ENCODE data around the gene COBL. TPM values are rescaled to one million over a fixed set of nuclear protein-coding genes. Genes with fewer than 3 reads are reported as not detected.

COBL gene
- total RNA-seq, 1 donor from 2014 or later: 25.7 TPM

DNA sequence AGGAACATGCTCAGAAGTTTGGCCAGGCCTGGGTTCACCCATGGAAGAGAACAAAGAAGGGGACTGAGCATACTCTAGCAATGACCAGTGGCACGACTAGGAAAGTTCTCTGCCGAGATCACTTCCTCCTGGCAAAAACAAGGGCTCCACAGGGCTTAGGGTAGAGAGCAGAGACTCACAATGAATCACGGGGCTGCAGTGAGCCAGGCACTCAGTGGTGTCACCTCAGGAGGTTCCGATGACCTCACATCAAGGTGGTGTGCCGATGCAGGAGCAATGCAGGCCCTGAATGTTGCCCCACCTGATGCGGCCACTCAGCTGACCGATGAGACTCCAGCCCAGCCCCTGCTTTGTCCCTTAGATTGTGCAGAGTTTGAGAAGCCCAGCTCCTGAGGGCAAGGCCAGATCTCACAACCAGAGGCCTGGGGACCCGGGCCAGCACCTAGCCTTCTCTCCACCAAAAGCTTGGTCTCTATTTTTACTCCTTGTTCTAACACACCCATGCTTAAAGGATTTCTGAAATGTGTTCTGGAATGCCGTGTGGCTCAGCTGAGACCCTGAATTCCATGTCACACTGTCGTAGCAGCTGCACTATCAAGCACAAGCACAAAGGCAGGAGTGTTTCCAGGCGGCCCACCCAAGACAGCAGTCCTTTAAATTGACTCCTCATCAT is 60.9 kb downstream of the COBL start:
- no peak overlapping the region for H3K27ac Mint-ChIP-seq
- no peaks in the 10 kb centered on the region for H3K27me3 Mint-ChIP-seq
- H3K9me3 Mint-ChIP-seq: no peaks in the 10 kb centered on the region
- H3K4me1 Mint-ChIP-seq (ENCODE audit: unreplicated experiment): peaks cover 9% of the 10 kb centered on the region
- no peak overlapping the region for H3K4me3 Mint-ChIP-seq
- TF ChIP-seq, protein P1, sequence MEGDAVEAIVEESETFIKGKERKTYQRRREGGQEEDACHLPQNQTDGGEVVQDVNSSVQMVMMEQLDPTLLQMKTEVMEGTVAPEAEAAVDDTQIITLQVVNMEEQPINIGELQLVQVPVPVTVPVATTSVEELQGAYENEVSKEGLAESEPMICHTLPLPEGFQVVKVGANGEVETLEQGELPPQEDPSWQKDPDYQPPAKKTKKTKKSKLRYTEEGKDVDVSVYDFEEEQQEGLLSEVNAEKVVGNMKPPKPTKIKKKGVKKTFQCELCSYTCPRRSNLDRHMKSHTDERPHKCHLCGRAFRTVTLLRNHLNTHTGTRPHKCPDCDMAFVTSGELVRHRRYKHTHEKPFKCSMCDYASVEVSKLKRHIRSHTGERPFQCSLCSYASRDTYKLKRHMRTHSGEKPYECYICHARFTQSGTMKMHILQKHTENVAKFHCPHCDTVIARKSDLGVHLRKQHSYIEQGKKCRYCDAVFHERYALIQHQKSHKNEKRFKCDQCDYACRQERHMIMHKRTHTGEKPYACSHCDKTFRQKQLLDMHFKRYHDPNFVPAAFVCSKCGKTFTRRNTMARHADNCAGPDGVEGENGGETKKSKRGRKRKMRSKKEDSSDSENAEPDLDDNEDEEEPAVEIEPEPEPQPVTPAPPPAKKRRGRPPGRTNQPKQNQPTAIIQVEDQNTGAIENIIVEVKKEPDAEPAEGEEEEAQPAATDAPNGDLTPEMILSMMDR (conservative IDR thresholded peaks at IDR 0.05): no peak
- no peak for DNase-seq (ENCODE audit: extremely low spot score, unreplicated experiment)
- H3K36me3 Mint-ChIP-seq: no peaks in the 10 kb centered on the region

DNA sequence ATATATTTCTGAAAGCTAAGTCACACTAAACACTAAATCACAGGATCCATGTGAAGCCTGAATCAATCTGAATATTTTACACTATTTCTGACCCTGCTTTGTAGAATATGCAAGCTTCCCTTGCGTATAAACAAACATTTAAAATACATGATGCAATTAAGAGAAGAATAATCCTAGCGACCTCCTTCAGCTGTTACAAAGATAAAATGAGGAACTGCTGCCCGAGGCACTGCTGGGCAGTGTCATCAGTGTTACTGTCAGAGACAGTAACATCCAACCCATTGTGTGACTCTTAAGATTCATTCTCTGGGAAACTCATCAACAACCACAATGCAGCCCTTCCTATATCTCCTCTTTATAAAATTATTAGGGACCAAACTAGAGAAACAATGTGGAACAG is 61.6 kb downstream of the COBL start:
- TF ChIP-seq, protein P1 (conservative IDR thresholded peaks at IDR 0.05): no peak
- H3K27ac Mint-ChIP-seq: no peak overlapping the region
- peaks cover 9% of the 10 kb centered on the region for H3K4me1 Mint-ChIP-seq (ENCODE audit: unreplicated experiment)
- no peak for DNase-seq (ENCODE audit: extremely low spot score, unreplicated experiment)
- H3K4me3 Mint-ChIP-seq: no peak overlapping the region
- no peaks in the 10 kb centered on the region for H3K36me3 Mint-ChIP-seq
- no peaks in the 10 kb centered on the region for H3K27me3 Mint-ChIP-seq
- no peaks in the 10 kb centered on the region for H3K9me3 Mint-ChIP-seq

DNA sequence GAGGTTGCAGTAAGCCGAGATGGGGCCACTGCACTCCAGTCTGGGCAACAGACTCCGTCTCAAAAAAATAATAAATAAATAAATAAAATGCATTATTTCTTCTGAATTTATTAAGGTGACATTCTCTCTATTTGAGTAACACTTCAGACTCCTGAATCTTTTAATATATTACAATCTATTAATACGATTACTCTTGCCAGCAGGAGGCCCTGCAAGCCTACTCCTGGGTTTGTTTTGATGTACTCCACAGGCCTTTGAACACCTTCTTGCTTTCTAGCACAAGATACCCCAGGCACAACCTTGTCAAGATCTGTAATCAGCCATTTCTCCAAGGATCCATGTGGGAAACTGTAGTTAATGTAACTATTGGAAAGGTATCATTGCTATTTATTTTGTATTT is 63.5 kb downstream of the COBL start:
- no peak for DNase-seq (ENCODE audit: extremely low spot score, unreplicated experiment)
- H3K4me1 Mint-ChIP-seq (ENCODE audit: unreplicated experiment): peaks cover 9% of the 10 kb centered on the region
- H3K4me3 Mint-ChIP-seq: no peak overlapping the region
- no peaks in the 10 kb centered on the region for H3K36me3 Mint-ChIP-seq
- TF ChIP-seq, protein P1 (conservative IDR thresholded peaks at IDR 0.05): no peak
- no peaks in the 10 kb centered on the region for H3K27me3 Mint-ChIP-seq
- H3K27ac Mint-ChIP-seq: no peak overlapping the region
- H3K9me3 Mint-ChIP-seq: no peaks in the 10 kb centered on the region

DNA sequence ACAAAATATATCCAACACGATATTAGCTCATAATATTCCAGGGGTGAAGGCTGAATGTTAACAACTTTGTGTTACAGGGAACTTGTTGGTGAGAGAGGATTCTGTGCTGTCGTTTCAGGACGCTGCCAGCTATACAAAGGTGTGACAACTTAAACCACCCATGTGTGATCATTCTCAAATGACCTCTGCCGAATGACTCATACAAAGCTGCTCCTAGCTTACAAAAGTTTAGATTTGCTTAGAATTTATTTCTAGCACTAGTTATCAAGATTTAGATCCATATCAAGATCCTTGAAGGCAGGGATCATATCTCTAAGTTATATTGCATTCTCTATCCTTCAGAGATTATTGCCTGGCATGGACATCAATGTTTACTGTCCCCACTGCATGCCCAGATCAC is 65.3 kb downstream of the COBL start:
- no peak for DNase-seq (ENCODE audit: extremely low spot score, unreplicated experiment)
- H3K4me1 Mint-ChIP-seq (ENCODE audit: unreplicated experiment): peaks cover 9% of the 10 kb centered on the region
- no peaks in the 10 kb centered on the region for H3K27me3 Mint-ChIP-seq
- TF ChIP-seq, protein P1 (conservative IDR thresholded peaks at IDR 0.05): no peak
- no peak overlapping the region for H3K4me3 Mint-ChIP-seq
- H3K27ac Mint-ChIP-seq: peak overlapping the region; percentile 22
- H3K36me3 Mint-ChIP-seq: no peaks in the 10 kb centered on the region
- H3K9me3 Mint-ChIP-seq: no peaks in the 10 kb centered on the region

DNA sequence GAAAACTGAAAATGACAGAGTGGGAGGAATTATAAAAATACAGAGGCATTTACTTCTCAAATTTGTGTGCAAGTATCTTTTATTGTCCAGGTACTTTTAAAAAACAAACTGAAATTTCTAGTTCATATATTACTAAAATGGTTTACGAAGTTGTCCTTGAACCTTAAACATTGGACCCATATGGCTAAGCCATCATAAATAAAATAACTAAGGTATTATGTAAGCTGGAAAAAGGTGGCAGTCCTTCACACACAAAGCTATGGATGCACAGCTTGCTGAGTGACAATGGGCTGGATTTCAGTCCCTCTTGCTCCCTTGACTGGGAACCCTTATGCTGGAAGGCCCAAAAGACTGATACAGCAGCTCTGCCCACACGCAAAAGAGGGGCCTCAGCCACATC is 66.1 kb downstream of the COBL start:
- Mint-ChIP-seq H3K27ac (no peak overlapping the region), H3K4me3 (no peak overlapping the region), H3K36me3 (no peaks in the 10 kb centered on the region), H3K9me3 (no peaks in the 10 kb centered on the region), H3K4me1 (ENCODE audit: unreplicated experiment) (peaks cover 9% of the 10 kb centered on the region), H3K27me3 (no peaks in the 10 kb centered on the region)
- TF ChIP-seq, protein P1 (conservative IDR thresholded peaks at IDR 0.05): no peak
- no peak for DNase-seq (ENCODE audit: extremely low spot score, unreplicated experiment)

Measured in type B pancreatic cell (in vitro differentiated cells).